Germinal center (tissue), 1 donor: Measurements from ENCODE around the gene ASB1.

Experiments used
- DNase-seq: peaks from one replicate; pipeline ENCODE4 v3.0.0; 2012; ENCODE audit warnings: mixed read lengths, low spot score

ASB1 gene

GRCh38 chr2:238445409-238446190 is 18.9 kb downstream of the ASB1 start:
- no peak for DNase-seq

GRCh38 chr2:238446371-238446770 is 19.6 kb downstream of the ASB1 start:
- DNase-seq: no peak

GRCh38 chr2:238448031-238448955 is 21.6 kb downstream of the ASB1 start:
- DNase-seq: no peak

- DNase-seq: no peak
Observed at GRCh38 chr2:238449241-238449640, 22.5 kb downstream of the ASB1 start.

- DNase-seq: no peak
Observed at GRCh38 chr2:238449909-238450417, 23.2 kb downstream of the ASB1 start.

- DNase-seq: no peak
Observed at GRCh38 chr2:238450440-238450861, 23.7 kb downstream of the ASB1 start.

- no peak for DNase-seq
Observed at GRCh38 chr2:238453842-238454241, 27.1 kb downstream of the ASB1 start.

- DNase-seq: no peak
Observed at GRCh38 chr2:238456449-238456848, 29.7 kb downstream of the ASB1 start.

GRCh38 chr2:238456970-238457926 is 30.5 kb downstream of the ASB1 start:
- DNase-seq: no peak

- no peak for DNase-seq
Observed at GRCh38 chr2:238457927-238458324, 31.2 kb downstream of the ASB1 start.

GRCh38 chr2:238458651-238459050 is 31.9 kb downstream of the ASB1 start:
- no peak for DNase-seq

GRCh38 chr2:238459081-238459629 is 32.4 kb downstream of the ASB1 start:
- DNase-seq: no peak

- no peak for DNase-seq
Observed at GRCh38 chr2:238461051-238461450, 34.3 kb downstream of the ASB1 start.

GRCh38 chr2:238461491-238461890 is 34.8 kb downstream of the ASB1 start:
- no peak for DNase-seq

- no peak for DNase-seq
Observed at GRCh38 chr2:238461916-238462315, 35.2 kb downstream of the ASB1 start.

GRCh38 chr2:238462782-238463396 is 36.2 kb downstream of the ASB1 start:
- DNase-seq: peak; percentile 57

GRCh38 chr2:238464389-238464788 is 37.7 kb downstream of the ASB1 start:
- DNase-seq: no peak

- no peak for DNase-seq
Observed at GRCh38 chr2:238465487-238466242, 38.9 kb downstream of the ASB1 start.

GRCh38 chr2:238466243-238466756 is 39.6 kb downstream of the ASB1 start:
- DNase-seq: no peak

GRCh38 chr2:238467062-238467461 is 40.3 kb downstream of the ASB1 start:
- no peak for DNase-seq
